ENCODE results near the gene CCSER1. TPM values are rescaled to one million over a fixed set of nuclear protein-coding genes. Genes with fewer than 3 reads are reported as not detected.
"Not testable (repeated sequence)": the region's sequence is repeated elsewhere in the genome, so short reads cannot be mapped to it uniquely, and the experiment has no call there.

Gene CCSER1
- total and polyA plus RNA-seq, 2 donors (not counting 1 experiment from before 2014, with no cell fraction given) = 10.7 to 39.5 TPM

GRCh38 chr4:90904021-90904420, 776.8 kb downstream of the CCSER1 start:
- WGBS (ENCODE audit: insufficient coverage) = no CpG with 5 or more reads among the region's 1 CpG
- Histone ChIP-seq H3K27ac (ENCODE audit: low read length in 2 of 2) (no peak overlapping the region), H3K9me3 (ENCODE audit: control extremely low read depth in 1 of 3, control insufficient read depth in 2 of 3, insufficient read depth in 1 of 3, low read length in 2 of 3) (peaks cover 0 to 6% (median 3%) of the 10 kb centered on the region in 3 donors), H3K9ac (ENCODE audit: low read length) (no peak overlapping the region), H2AFZ (ENCODE audit: insufficient read depth, low read depth, low read length, poor library complexity, severe bottlenecking) (no peak overlapping the region), H3K27me3 (replicated peaks in 1 of 4; ENCODE audit: control extremely low read depth in 1 of 4, control insufficient read depth in 3 of 4, insufficient read depth in 4 of 4, low read length in 3 of 4) (no peaks in the 10 kb centered on the region), H3K79me2 (ENCODE audit: control insufficient read depth, insufficient read depth, low read length) (no peaks in the 10 kb centered on the region), H4K20me1 (ENCODE audit: control insufficient read depth, insufficient read depth, low read length, poor library complexity, severe bottlenecking) (no peaks in the 10 kb centered on the region), H3K4me3 (ENCODE audit: control extremely low read depth in 1 of 5, extremely low read depth in 1 of 5, insufficient read depth in 1 of 5, low read depth in 2 of 5, low read length in 4 of 5) (no peak overlapping the region), H3K4me2 (replicated peaks; ENCODE audit: low read depth, low read length, poor library complexity, severe bottlenecking) (no peak overlapping the region), H3K4me1 (ENCODE audit: control insufficient read depth in 2 of 2, insufficient read depth in 2 of 2, low read length in 2 of 2) (no peaks in the 10 kb centered on the region), H3K36me3 (replicated peaks in 1 of 2; ENCODE audit: control extremely low read depth in 1 of 2, control insufficient read depth in 1 of 2, extremely low read depth in 1 of 2, insufficient read depth in 2 of 2, low read length in 1 of 2) (no peaks in the 10 kb centered on the region)
- Mint-ChIP-seq H3K27me3 (no peaks in the 10 kb centered on the region), H3K27ac (no peak overlapping the region), H3K4me1 (no peaks in the 10 kb centered on the region), H3K9me3 (ENCODE audit: insufficient read depth) (peaks cover 19% of the 10 kb centered on the region), H3K4me3 (no peak overlapping the region)
- CTCF ChIA-PET = no interaction called here
- TF ChIP-seq, protein P1, sequence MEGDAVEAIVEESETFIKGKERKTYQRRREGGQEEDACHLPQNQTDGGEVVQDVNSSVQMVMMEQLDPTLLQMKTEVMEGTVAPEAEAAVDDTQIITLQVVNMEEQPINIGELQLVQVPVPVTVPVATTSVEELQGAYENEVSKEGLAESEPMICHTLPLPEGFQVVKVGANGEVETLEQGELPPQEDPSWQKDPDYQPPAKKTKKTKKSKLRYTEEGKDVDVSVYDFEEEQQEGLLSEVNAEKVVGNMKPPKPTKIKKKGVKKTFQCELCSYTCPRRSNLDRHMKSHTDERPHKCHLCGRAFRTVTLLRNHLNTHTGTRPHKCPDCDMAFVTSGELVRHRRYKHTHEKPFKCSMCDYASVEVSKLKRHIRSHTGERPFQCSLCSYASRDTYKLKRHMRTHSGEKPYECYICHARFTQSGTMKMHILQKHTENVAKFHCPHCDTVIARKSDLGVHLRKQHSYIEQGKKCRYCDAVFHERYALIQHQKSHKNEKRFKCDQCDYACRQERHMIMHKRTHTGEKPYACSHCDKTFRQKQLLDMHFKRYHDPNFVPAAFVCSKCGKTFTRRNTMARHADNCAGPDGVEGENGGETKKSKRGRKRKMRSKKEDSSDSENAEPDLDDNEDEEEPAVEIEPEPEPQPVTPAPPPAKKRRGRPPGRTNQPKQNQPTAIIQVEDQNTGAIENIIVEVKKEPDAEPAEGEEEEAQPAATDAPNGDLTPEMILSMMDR (IDR thresholded peaks at IDR 0.05) = no peak
- TF ChIP-seq EZH2 (IDR thresholded peaks at IDR 0.05; ENCODE audit: borderline replicate concordance, insufficient read depth, low read depth, low read length, poor library complexity, severe bottlenecking) = no peak
- intact Hi-C loops (cut with micrococcal nuclease) = no loop called here
- no peak for DNase-seq
- no peak for ATAC-seq (ENCODE audit: low read depth)
- POLR2A ChIA-PET = no interaction called here

- no peak overlapping the region for H3K4me3 Mint-ChIP-seq
- Histone ChIP-seq H3K4me1 (ENCODE audit: control insufficient read depth in 2 of 2, insufficient read depth in 2 of 2, low read length in 2 of 2) (no peaks in the 10 kb centered on the region), H3K27ac (ENCODE audit: low read length in 2 of 2) (no peak overlapping the region), H3K9me3 (ENCODE audit: control extremely low read depth in 1 of 3, control insufficient read depth in 2 of 3, insufficient read depth in 1 of 3, low read length in 2 of 3) (peaks cover 0 to 6% (median 0%) of the 10 kb centered on the region in 3 donors), H3K4me2 (replicated peaks; ENCODE audit: low read depth, low read length, poor library complexity, severe bottlenecking) (no peak overlapping the region), H3K27me3 (replicated peaks in 1 of 4; ENCODE audit: control extremely low read depth in 1 of 4, control insufficient read depth in 3 of 4, insufficient read depth in 4 of 4, low read length in 3 of 4) (no peaks in the 10 kb centered on the region), H3K79me2 (ENCODE audit: control insufficient read depth, insufficient read depth, low read length) (no peaks in the 10 kb centered on the region), H4K20me1 (ENCODE audit: control insufficient read depth, insufficient read depth, low read length, poor library complexity, severe bottlenecking) (no peaks in the 10 kb centered on the region), H3K36me3 (replicated peaks in 1 of 2; ENCODE audit: control extremely low read depth in 1 of 2, control insufficient read depth in 1 of 2, extremely low read depth in 1 of 2, insufficient read depth in 2 of 2, low read length in 1 of 2) (no peaks in the 10 kb centered on the region), H3K9ac (ENCODE audit: low read length) (no peak overlapping the region), H3K4me3 (ENCODE audit: control extremely low read depth in 1 of 5, extremely low read depth in 1 of 5, insufficient read depth in 1 of 5, low read depth in 2 of 5, low read length in 4 of 5) (no peak overlapping the region), H2AFZ (ENCODE audit: insufficient read depth, low read depth, low read length, poor library complexity, severe bottlenecking) (no peak overlapping the region)
- DNase-seq (no peak), ATAC-seq (ENCODE audit: low read depth) (no peak)
- CTCF ChIA-PET = no interaction called here
- TF ChIP-seq, protein P1 (IDR thresholded peaks at IDR 0.05) = no peak
- no peak for TF ChIP-seq EZH2 (IDR thresholded peaks at IDR 0.05; ENCODE audit: borderline replicate concordance, insufficient read depth, low read depth, low read length, poor library complexity, severe bottlenecking)
- no CpG with 5 or more reads among the region's 3 CpGs for WGBS (ENCODE audit: insufficient coverage)
- POLR2A ChIA-PET = no interaction called here
- no peaks in the 10 kb centered on the region for H3K4me1 Mint-ChIP-seq
- no peak overlapping the region for H3K27ac Mint-ChIP-seq
- H3K9me3 Mint-ChIP-seq (ENCODE audit: insufficient read depth) = peaks cover 12% of the 10 kb centered on the region
- H3K27me3 Mint-ChIP-seq = no peaks in the 10 kb centered on the region
- intact Hi-C loops (cut with micrococcal nuclease) = no loop called here
Observed at GRCh38 chr4:90906239-90906638, 779.0 kb downstream of the CCSER1 start.

- H2AFZ ChIP-seq (ENCODE audit: insufficient read depth, low read depth, low read length, poor library complexity, severe bottlenecking); H3K27me3 Mint-ChIP-seq; H3K4me1 ChIP-seq (ENCODE audit: control insufficient read depth in 2 of 2, insufficient read depth in 2 of 2, low read length in 2 of 2); H3K9ac ChIP-seq (ENCODE audit: low read length); H3K9me3 Mint-ChIP-seq (ENCODE audit: insufficient read depth); DNase-seq; intact Hi-C loops (cut with micrococcal nuclease); H3K4me3 Mint-ChIP-seq; H4K20me1 ChIP-seq (ENCODE audit: control insufficient read depth, insufficient read depth, low read length, poor library complexity, severe bottlenecking); H3K9me3 ChIP-seq (ENCODE audit: control extremely low read depth in 1 of 3, control insufficient read depth in 2 of 3, insufficient read depth in 1 of 3, low read length in 2 of 3); H3K36me3 ChIP-seq (replicated peaks in 1 of 2; ENCODE audit: control extremely low read depth in 1 of 2, control insufficient read depth in 1 of 2, extremely low read depth in 1 of 2, insufficient read depth in 2 of 2, low read length in 1 of 2); H3K79me2 ChIP-seq (ENCODE audit: control insufficient read depth, insufficient read depth, low read length); CTCF ChIA-PET; ATAC-seq (ENCODE audit: low read depth); H3K27me3 ChIP-seq (replicated peaks in 1 of 4; ENCODE audit: control extremely low read depth in 1 of 4, control insufficient read depth in 3 of 4, insufficient read depth in 4 of 4, low read length in 3 of 4); POLR2A ChIA-PET; H3K27ac Mint-ChIP-seq; H3K4me2 ChIP-seq (replicated peaks; ENCODE audit: low read depth, low read length, poor library complexity, severe bottlenecking); H3K27ac ChIP-seq (ENCODE audit: low read length in 2 of 2); H3K4me3 ChIP-seq (ENCODE audit: control extremely low read depth in 1 of 5, extremely low read depth in 1 of 5, insufficient read depth in 1 of 5, low read depth in 2 of 5, low read length in 4 of 5); H3K4me1 Mint-ChIP-seq: not testable (repeated sequence)
- WGBS (ENCODE audit: insufficient coverage) = 90% methylated on average over 16 of the region's 17 CpGs
Observed at GRCh38 chr4:90911724-90912434, 784.7 kb downstream of the CCSER1 start.

Data from B cell (primary cell).